ENCODE results near the gene PTPN4.

DNA sequence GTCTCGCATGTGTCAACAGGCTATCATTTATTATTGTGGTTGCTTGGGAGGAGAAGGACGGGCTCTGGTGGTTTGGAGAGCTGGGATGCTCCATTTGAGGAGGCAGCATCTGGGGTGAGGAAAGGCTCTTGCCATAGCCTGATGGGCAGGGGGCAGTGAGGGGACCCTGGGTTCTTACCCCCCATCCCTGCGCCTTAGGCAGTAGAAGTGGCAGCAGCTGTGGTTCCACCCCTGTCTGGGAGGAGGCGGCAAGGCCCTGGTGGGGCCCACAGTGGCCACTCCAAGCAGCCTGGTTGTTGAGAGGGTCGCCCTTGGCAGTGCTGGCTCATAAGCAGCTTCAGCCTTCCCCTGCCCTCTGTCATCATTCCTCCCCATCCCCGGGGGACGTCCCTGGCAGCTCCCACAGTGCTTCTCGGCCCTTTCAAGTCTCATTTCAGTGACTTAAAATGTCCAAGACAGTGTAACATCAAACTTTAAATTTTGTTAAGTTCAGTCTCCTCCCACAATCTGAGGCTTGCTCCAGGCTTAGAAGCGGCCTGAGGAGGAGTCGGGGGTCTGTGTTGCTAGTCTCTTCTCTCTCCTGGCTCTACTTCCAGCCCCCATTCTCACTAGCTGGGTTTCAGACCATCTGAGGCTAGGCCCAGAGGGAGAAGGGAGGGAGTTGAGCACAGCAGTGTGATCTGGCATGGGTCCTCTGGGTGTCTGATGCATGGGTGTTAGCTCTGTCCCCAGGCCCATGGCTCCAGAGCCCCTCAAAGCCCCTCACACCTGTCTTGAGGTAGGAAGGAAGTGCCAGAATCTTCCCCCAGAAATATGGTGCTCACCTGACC lies 34.9 kb upstream of the PTPN4 start:
- TF ChIP-seq, protein P1, sequence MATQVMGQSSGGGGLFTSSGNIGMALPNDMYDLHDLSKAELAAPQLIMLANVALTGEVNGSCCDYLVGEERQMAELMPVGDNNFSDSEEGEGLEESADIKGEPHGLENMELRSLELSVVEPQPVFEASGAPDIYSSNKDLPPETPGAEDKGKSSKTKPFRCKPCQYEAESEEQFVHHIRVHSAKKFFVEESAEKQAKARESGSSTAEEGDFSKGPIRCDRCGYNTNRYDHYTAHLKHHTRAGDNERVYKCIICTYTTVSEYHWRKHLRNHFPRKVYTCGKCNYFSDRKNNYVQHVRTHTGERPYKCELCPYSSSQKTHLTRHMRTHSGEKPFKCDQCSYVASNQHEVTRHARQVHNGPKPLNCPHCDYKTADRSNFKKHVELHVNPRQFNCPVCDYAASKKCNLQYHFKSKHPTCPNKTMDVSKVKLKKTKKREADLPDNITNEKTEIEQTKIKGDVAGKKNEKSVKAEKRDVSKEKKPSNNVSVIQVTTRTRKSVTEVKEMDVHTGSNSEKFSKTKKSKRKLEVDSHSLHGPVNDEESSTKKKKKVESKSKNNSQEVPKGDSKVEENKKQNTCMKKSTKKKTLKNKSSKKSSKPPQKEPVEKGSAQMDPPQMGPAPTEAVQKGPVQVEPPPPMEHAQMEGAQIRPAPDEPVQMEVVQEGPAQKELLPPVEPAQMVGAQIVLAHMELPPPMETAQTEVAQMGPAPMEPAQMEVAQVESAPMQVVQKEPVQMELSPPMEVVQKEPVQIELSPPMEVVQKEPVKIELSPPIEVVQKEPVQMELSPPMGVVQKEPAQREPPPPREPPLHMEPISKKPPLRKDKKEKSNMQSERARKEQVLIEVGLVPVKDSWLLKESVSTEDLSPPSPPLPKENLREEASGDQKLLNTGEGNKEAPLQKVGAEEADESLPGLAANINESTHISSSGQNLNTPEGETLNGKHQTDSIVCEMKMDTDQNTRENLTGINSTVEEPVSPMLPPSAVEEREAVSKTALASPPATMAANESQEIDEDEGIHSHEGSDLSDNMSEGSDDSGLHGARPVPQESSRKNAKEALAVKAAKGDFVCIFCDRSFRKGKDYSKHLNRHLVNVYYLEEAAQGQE (IDR thresholded peaks at IDR 0.05; ENCODE audit: low read depth): no peak
- TF ChIP-seq YY1 (IDR thresholded peaks at IDR 0.05; ENCODE audit: low read depth) (no peak), FOXM1 (IDR thresholded peaks at IDR 0.05; ENCODE audit: borderline replicate concordance, low read depth) (no peak), CEBPB (IDR thresholded peaks at IDR 0.05) (no peak), RAD21 (IDR thresholded peaks at IDR 0.05; ENCODE audit: low read depth) (no peak), MAX (IDR thresholded peaks at IDR 0.05) (no peak), EP300 (IDR thresholded peaks at IDR 0.05; ENCODE audit: borderline replicate concordance) (no peak)
